Tibial nerve (tissue), 4 donors: ENCODE results near the gene COIL.

Source experiments
- EP300 ChIP-seq, 2 donors: sonication (generic); formaldehyde crosslinking; IDR thresholded peaks; one replicate each; pipeline ENCODE4 v1.6.1; 2017; ENCODE audit warnings: antibody characterized with exemption in 2 of 2, mild to moderate bottlenecking in 1 of 2
- TF ChIP-seq, protein P1 (sequence below), 5 experiments: fragments of 200-600 bp in 3 of 5; fragments of 450-650 bp in 2 of 5; sonication (generic) in 3 of 5; IDR thresholded peaks; one replicate each; pipeline ENCODE4 v1.5.1; 2016 to 2019; ENCODE audit warnings: antibody characterized with exemption in 5 of 5, mild to moderate bottlenecking in 3 of 5, moderate library complexity in 2 of 5

DNA sequence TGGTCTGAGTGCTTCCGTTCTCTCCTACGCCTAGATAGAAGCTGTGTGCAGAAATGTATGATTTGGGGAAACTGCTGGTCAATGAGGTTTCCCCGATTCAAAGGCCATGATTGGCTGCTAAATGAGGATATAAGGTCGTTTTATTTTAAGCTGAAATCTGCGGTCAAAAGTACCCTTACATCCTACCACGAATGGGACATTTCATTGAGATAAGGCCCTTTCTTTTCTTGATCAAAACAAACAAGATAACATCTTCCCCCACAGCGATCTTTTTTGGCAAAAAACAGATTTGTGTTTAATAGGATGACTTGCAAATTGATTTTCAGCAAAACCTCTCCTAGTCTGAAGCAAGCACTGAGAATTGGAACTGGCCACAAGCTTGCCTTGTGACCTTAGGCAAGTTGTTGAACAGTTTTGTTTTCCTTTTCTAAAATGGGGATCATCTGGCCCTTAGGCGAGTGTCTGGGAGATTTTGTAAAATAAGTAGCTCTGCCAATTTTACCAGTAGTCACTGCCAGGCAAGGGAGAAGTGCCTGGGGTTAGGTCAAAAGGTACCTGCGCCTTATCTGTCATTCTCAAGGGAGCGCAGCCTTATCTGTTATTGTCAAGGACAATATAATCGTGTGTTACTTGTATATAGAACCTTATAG, 17.7 kb upstream of the COIL start:
- TF ChIP-seq EP300 (IDR thresholded peaks at IDR 0.05), result no peak
- TF ChIP-seq, protein P1, sequence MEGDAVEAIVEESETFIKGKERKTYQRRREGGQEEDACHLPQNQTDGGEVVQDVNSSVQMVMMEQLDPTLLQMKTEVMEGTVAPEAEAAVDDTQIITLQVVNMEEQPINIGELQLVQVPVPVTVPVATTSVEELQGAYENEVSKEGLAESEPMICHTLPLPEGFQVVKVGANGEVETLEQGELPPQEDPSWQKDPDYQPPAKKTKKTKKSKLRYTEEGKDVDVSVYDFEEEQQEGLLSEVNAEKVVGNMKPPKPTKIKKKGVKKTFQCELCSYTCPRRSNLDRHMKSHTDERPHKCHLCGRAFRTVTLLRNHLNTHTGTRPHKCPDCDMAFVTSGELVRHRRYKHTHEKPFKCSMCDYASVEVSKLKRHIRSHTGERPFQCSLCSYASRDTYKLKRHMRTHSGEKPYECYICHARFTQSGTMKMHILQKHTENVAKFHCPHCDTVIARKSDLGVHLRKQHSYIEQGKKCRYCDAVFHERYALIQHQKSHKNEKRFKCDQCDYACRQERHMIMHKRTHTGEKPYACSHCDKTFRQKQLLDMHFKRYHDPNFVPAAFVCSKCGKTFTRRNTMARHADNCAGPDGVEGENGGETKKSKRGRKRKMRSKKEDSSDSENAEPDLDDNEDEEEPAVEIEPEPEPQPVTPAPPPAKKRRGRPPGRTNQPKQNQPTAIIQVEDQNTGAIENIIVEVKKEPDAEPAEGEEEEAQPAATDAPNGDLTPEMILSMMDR (IDR thresholded peaks at IDR 0.05), result no peak
